ENCODE results near the gene TSPAN32. TPM values are rescaled to one million over a fixed set of nuclear protein-coding genes. Genes with fewer than 3 reads are reported as not detected.

TSPAN32 gene
- total RNA-seq, 1 experiment from 2014 or later = not detected

GRCh38 chr11:2362414-2362813 lies 60.6 kb downstream of the TSPAN32 start:
- BruUV-seq (replicated peaks) = no TSS peak
- Histone ChIP-seq H3K27ac (ENCODE audit: low read length) (no peak overlapping the region), H3K4me1 (ENCODE audit: control insufficient read depth, insufficient read depth, low read length) (no peaks in the 10 kb centered on the region), H3K36me3 (ENCODE audit: control insufficient read depth, insufficient read depth, low read length) (no peaks in the 10 kb centered on the region), H3K27me3 (ENCODE audit: control insufficient read depth, insufficient read depth, low read length) (no peaks in the 10 kb centered on the region; the same call in 1 of the 2 replicates), H3K9me3 (ENCODE audit: control insufficient read depth, insufficient read depth, low read depth, low read length) (no peaks in the 10 kb centered on the region), H3K4me3 (ENCODE audit: low read depth in 2 of 2, low read length in 2 of 2) (no peak overlapping the region)
- TF ChIP-seq, protein P1, sequence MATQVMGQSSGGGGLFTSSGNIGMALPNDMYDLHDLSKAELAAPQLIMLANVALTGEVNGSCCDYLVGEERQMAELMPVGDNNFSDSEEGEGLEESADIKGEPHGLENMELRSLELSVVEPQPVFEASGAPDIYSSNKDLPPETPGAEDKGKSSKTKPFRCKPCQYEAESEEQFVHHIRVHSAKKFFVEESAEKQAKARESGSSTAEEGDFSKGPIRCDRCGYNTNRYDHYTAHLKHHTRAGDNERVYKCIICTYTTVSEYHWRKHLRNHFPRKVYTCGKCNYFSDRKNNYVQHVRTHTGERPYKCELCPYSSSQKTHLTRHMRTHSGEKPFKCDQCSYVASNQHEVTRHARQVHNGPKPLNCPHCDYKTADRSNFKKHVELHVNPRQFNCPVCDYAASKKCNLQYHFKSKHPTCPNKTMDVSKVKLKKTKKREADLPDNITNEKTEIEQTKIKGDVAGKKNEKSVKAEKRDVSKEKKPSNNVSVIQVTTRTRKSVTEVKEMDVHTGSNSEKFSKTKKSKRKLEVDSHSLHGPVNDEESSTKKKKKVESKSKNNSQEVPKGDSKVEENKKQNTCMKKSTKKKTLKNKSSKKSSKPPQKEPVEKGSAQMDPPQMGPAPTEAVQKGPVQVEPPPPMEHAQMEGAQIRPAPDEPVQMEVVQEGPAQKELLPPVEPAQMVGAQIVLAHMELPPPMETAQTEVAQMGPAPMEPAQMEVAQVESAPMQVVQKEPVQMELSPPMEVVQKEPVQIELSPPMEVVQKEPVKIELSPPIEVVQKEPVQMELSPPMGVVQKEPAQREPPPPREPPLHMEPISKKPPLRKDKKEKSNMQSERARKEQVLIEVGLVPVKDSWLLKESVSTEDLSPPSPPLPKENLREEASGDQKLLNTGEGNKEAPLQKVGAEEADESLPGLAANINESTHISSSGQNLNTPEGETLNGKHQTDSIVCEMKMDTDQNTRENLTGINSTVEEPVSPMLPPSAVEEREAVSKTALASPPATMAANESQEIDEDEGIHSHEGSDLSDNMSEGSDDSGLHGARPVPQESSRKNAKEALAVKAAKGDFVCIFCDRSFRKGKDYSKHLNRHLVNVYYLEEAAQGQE (IDR thresholded peaks at IDR 0.05; ENCODE audit: insufficient read depth in 1 of 2, low read depth in 2 of 2, low read length in 1 of 2) = no peak
- TF ChIP-seq POLR2AphosphoS5 (IDR thresholded peaks at IDR 0.05; ENCODE audit: low read depth, low read length) (no peak), TCF7L2 (IDR thresholded peaks at IDR 0.05; ENCODE audit: low read depth, low read length) (no peak), SIN3A (IDR thresholded peaks at IDR 0.05; ENCODE audit: borderline replicate concordance, insufficient read depth, low read depth, low read length) (no peak)
- TF ChIP-seq, protein P2, sequence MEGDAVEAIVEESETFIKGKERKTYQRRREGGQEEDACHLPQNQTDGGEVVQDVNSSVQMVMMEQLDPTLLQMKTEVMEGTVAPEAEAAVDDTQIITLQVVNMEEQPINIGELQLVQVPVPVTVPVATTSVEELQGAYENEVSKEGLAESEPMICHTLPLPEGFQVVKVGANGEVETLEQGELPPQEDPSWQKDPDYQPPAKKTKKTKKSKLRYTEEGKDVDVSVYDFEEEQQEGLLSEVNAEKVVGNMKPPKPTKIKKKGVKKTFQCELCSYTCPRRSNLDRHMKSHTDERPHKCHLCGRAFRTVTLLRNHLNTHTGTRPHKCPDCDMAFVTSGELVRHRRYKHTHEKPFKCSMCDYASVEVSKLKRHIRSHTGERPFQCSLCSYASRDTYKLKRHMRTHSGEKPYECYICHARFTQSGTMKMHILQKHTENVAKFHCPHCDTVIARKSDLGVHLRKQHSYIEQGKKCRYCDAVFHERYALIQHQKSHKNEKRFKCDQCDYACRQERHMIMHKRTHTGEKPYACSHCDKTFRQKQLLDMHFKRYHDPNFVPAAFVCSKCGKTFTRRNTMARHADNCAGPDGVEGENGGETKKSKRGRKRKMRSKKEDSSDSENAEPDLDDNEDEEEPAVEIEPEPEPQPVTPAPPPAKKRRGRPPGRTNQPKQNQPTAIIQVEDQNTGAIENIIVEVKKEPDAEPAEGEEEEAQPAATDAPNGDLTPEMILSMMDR (IDR thresholded peaks at IDR 0.05) = no peak
- in situ Hi-C loops (cut with HindIII; ENCODE audit: low pct_unique_long_range_greater_than_20kb, low sequenced_read_pairs) (no loop called here), intact Hi-C loops (cut with micrococcal nuclease; ENCODE audit: unreplicated experiment) (no loop called here)
- POLR2A ChIA-PET = no interaction called here
- CTCF ChIA-PET = no interaction called here
- no peak for ATAC-seq
- DNase-seq (ENCODE audit: low read depth, low spot score) = no peak

DNA sequence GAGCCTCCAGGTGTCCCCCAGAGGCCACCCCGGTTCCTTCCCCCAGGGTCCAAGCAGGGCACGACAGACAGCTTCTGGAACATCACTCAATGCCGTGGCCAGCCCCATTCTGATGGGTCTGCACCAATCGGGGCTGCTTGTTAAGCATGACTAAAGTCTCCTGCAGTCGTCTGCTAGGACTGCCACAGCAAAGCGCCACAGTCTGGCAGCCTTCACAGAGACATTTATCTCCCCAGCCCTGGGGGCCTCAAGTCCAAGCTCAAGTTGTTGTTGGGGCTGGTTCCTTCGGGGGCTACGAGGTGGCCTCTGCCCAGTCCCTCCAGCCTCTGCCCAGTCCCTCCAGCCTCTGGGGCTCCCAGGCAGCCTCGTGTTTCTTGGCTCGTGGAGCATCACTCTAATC lies 61.3 kb downstream of the TSPAN32 start:
- no TSS peak for BruUV-seq (replicated peaks)
- DNase-seq (ENCODE audit: low read depth, low spot score) (no peak), ATAC-seq (no peak)
- no peaks in the 10 kb centered on the region for H3K36me3 ChIP-seq (ENCODE audit: control insufficient read depth, insufficient read depth, low read length)
- no peaks in the 10 kb centered on the region; the same call in 1 of the 2 replicates for H3K27me3 ChIP-seq (ENCODE audit: control insufficient read depth, insufficient read depth, low read length)
- POLR2A ChIA-PET = no interaction called here
- intact Hi-C loops (cut with micrococcal nuclease; ENCODE audit: unreplicated experiment) = no loop called here
- CTCF ChIA-PET = no interaction called here
- H3K9me3 ChIP-seq (ENCODE audit: control insufficient read depth, insufficient read depth, low read depth, low read length) = no peaks in the 10 kb centered on the region
- no peak overlapping the region for H3K4me3 ChIP-seq (ENCODE audit: low read depth in 2 of 2, low read length in 2 of 2)
- in situ Hi-C loops (cut with HindIII; ENCODE audit: low pct_unique_long_range_greater_than_20kb, low sequenced_read_pairs) = no loop called here
- no peak overlapping the region for H3K27ac ChIP-seq (ENCODE audit: low read length)
- TF ChIP-seq, protein P2 (IDR thresholded peaks at IDR 0.05) = no peak
- TF ChIP-seq SIN3A (IDR thresholded peaks at IDR 0.05; ENCODE audit: borderline replicate concordance, insufficient read depth, low read depth, low read length) (no peak), POLR2AphosphoS5 (IDR thresholded peaks at IDR 0.05; ENCODE audit: low read depth, low read length) (no peak), TCF7L2 (IDR thresholded peaks at IDR 0.05; ENCODE audit: low read depth, low read length) (no peak)
- TF ChIP-seq, protein P1 (IDR thresholded peaks at IDR 0.05; ENCODE audit: insufficient read depth in 1 of 2, low read depth in 2 of 2, low read length in 1 of 2) = no peak
- no peaks in the 10 kb centered on the region for H3K4me1 ChIP-seq (ENCODE audit: control insufficient read depth, insufficient read depth, low read length)
